NCI-H187 (cell line): Measurements from ENCODE around the gene MLF2.

ENCODE experiments used
- DNase-seq, 2 experiments: peaks; one replicate each; lab custom pipeline; 2025; lab: John Stamatoyannopoulos, UW

MLF2 gene

GRCh38 chr12:6752921-6753771 lies at the start of gene MLF2:
Gene MLF2 (minus strand): TSS chr12:6753141. CDS start chr12:6752334, 807 bp downstream.
- DNase-seq: peak; percentile 90 to 95

- DNase-seq: no peak
Observed at GRCh38 chr12:6799147-6799546, 46.2 kb upstream of the MLF2 start.

GRCh38 chr12:6796576-6796975 lies 43.6 kb upstream of the MLF2 start:
- DNase-seq: no peak

- DNase-seq: no peak
Observed at GRCh38 chr12:6795088-6795487, 42.1 kb upstream of the MLF2 start.

GRCh38 chr12:6792522-6793201 lies 39.7 kb upstream of the MLF2 start:
- no peak for DNase-seq

GRCh38 chr12:6791931-6792520 lies 39.1 kb upstream of the MLF2 start:
- DNase-seq: no peak

GRCh38 chr12:6790496-6791150 lies 37.7 kb upstream of the MLF2 start:
- DNase-seq: no peak

- no peak for DNase-seq
Observed at GRCh38 chr12:6788972-6789924, 36.3 kb upstream of the MLF2 start, which contains the start of gene CD4. Gene CD4 (plus strand): TSS chr12:6789528. CDS start chr12:6800139, 10,611 bp downstream.

- no peak for DNase-seq
Observed at GRCh38 chr12:6787309-6787708, 34.4 kb upstream of the MLF2 start.

GRCh38 chr12:6786416-6787094 lies 33.6 kb upstream of the MLF2 start:
- DNase-seq: no peak

GRCh38 chr12:6784761-6785160 lies 31.8 kb upstream of the MLF2 start:
- DNase-seq: no peak

GRCh38 chr12:6784296-6784695 lies 31.4 kb upstream of the MLF2 start:
- DNase-seq: no peak

- no peak for DNase-seq
Observed at GRCh38 chr12:6783828-6784227, 30.9 kb upstream of the MLF2 start.

GRCh38 chr12:6782850-6783566 lies 30.1 kb upstream of the MLF2 start:
- no peak for DNase-seq

GRCh38 chr12:6782119-6782518 lies 29.2 kb upstream of the MLF2 start:
- no peak for DNase-seq

GRCh38 chr12:6780573-6780972 lies 27.6 kb upstream of the MLF2 start:
- no peak for DNase-seq

GRCh38 chr12:6779708-6780432 lies 26.9 kb upstream of the MLF2 start:
- DNase-seq: no peak

- peak; percentile 91 to 93 for DNase-seq
Observed at GRCh38 chr12:6778574-6779550, 25.9 kb upstream of the MLF2 start.
